ENCODE measurements around the gene ATXN3L.

ATXN3L gene

GRCh38 chrX:13339607-13340006 lies 19.8 kb upstream of the ATXN3L start:
- no peak for TF ChIP-seq POLR2AphosphoS5 (IDR thresholded peaks at IDR 0.05; ENCODE audit: low read depth, low read length)
- TF ChIP-seq, protein P1, sequence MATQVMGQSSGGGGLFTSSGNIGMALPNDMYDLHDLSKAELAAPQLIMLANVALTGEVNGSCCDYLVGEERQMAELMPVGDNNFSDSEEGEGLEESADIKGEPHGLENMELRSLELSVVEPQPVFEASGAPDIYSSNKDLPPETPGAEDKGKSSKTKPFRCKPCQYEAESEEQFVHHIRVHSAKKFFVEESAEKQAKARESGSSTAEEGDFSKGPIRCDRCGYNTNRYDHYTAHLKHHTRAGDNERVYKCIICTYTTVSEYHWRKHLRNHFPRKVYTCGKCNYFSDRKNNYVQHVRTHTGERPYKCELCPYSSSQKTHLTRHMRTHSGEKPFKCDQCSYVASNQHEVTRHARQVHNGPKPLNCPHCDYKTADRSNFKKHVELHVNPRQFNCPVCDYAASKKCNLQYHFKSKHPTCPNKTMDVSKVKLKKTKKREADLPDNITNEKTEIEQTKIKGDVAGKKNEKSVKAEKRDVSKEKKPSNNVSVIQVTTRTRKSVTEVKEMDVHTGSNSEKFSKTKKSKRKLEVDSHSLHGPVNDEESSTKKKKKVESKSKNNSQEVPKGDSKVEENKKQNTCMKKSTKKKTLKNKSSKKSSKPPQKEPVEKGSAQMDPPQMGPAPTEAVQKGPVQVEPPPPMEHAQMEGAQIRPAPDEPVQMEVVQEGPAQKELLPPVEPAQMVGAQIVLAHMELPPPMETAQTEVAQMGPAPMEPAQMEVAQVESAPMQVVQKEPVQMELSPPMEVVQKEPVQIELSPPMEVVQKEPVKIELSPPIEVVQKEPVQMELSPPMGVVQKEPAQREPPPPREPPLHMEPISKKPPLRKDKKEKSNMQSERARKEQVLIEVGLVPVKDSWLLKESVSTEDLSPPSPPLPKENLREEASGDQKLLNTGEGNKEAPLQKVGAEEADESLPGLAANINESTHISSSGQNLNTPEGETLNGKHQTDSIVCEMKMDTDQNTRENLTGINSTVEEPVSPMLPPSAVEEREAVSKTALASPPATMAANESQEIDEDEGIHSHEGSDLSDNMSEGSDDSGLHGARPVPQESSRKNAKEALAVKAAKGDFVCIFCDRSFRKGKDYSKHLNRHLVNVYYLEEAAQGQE (IDR thresholded peaks at IDR 0.05; ENCODE audit: insufficient read depth in 1 of 2, low read depth in 2 of 2, low read length in 2 of 2), result no peak
- no peak for TF ChIP-seq TAF1 (IDR thresholded peaks at IDR 0.05; ENCODE audit: borderline replicate concordance, insufficient read depth, low read length)
- TF ChIP-seq FOXP2 (optimal IDR thresholded peaks at IDR 0.05; ENCODE audit: borderline replicate concordance, extremely low read depth, extremely low read length, insufficient read depth), result no peak
- TF ChIP-seq SIN3A (IDR thresholded peaks at IDR 0.05; ENCODE audit: borderline replicate concordance, insufficient read depth, low read length), result no peak

- no peak for TF ChIP-seq FOXP2 (optimal IDR thresholded peaks at IDR 0.05; ENCODE audit: borderline replicate concordance, extremely low read depth, extremely low read length, insufficient read depth)
- TF ChIP-seq SIN3A (IDR thresholded peaks at IDR 0.05; ENCODE audit: borderline replicate concordance, insufficient read depth, low read length), result no peak
- TF ChIP-seq TAF1 (IDR thresholded peaks at IDR 0.05; ENCODE audit: borderline replicate concordance, insufficient read depth, low read length), result no peak
- TF ChIP-seq, protein P1 (IDR thresholded peaks at IDR 0.05; ENCODE audit: insufficient read depth in 1 of 2, low read depth in 2 of 2, low read length in 2 of 2), result no peak
- TF ChIP-seq POLR2AphosphoS5 (IDR thresholded peaks at IDR 0.05; ENCODE audit: low read depth, low read length), result no peak
Observed at GRCh38 chrX:13338996-13339515, 19.2 kb upstream of the ATXN3L start.

GRCh38 chrX:13334491-13334890 lies 14.6 kb upstream of the ATXN3L start:
- TF ChIP-seq FOXP2 (optimal IDR thresholded peaks at IDR 0.05; ENCODE audit: borderline replicate concordance, extremely low read depth, extremely low read length, insufficient read depth), result no peak
- no peak for TF ChIP-seq SIN3A (IDR thresholded peaks at IDR 0.05; ENCODE audit: borderline replicate concordance, insufficient read depth, low read length)
- TF ChIP-seq, protein P1 (IDR thresholded peaks at IDR 0.05; ENCODE audit: insufficient read depth in 1 of 2, low read depth in 2 of 2, low read length in 2 of 2), result no peak
- no peak for TF ChIP-seq TAF1 (IDR thresholded peaks at IDR 0.05; ENCODE audit: borderline replicate concordance, insufficient read depth, low read length)
- TF ChIP-seq POLR2AphosphoS5 (IDR thresholded peaks at IDR 0.05; ENCODE audit: low read depth, low read length), result no peak

DNA sequence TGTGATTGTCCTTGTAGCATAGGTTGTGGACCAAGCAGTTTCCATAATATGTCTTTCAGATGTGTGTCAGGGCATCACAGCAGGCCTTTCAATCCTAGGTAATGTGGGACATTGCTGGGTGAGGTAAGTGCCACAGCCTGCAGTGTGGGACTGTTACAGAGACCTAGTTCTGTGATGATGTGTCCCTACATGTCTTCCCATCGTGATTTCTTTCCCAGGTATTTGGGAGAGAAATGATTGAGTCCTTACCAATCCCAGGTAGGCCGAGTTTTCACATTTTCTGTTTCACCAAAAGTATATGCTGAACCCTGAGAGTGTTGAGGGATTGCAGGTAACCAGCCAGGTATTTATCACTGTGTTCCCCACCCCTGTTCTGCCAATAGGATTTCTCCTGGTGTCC lies 10.6 kb upstream of the ATXN3L start:
- no peak for TF ChIP-seq TAF1 (IDR thresholded peaks at IDR 0.05; ENCODE audit: borderline replicate concordance, insufficient read depth, low read length)
- TF ChIP-seq POLR2AphosphoS5 (IDR thresholded peaks at IDR 0.05; ENCODE audit: low read depth, low read length), result no peak
- TF ChIP-seq, protein P1 (IDR thresholded peaks at IDR 0.05; ENCODE audit: insufficient read depth in 1 of 2, low read depth in 2 of 2, low read length in 2 of 2), result no peak
- no peak for TF ChIP-seq FOXP2 (optimal IDR thresholded peaks at IDR 0.05; ENCODE audit: borderline replicate concordance, extremely low read depth, extremely low read length, insufficient read depth)
- TF ChIP-seq SIN3A (IDR thresholded peaks at IDR 0.05; ENCODE audit: borderline replicate concordance, insufficient read depth, low read length), result no peak

- TF ChIP-seq POLR2AphosphoS5 (IDR thresholded peaks at IDR 0.05; ENCODE audit: low read depth, low read length) (no peak), TAF1 (IDR thresholded peaks at IDR 0.05; ENCODE audit: borderline replicate concordance, insufficient read depth, low read length) (no peak), FOXP2 (optimal IDR thresholded peaks at IDR 0.05; ENCODE audit: borderline replicate concordance, extremely low read depth, extremely low read length, insufficient read depth) (no peak), SIN3A (IDR thresholded peaks at IDR 0.05; ENCODE audit: borderline replicate concordance, insufficient read depth, low read length) (no peak)
- TF ChIP-seq, protein P1 (IDR thresholded peaks at IDR 0.05; ENCODE audit: insufficient read depth in 1 of 2, low read depth in 2 of 2, low read length in 2 of 2), result no peak
Observed at GRCh38 chrX:13327666-13328065, 7.8 kb upstream of the ATXN3L start.
